Posterior cingulate gyrus (tissue), 11 donors: ENCODE data around the gene STRBP.
"Not testable (repeated sequence)": the region's sequence is repeated elsewhere in the genome, so short reads cannot be mapped to it uniquely, and the experiment has no call there.

Source experiments
- DNase-seq, 10 donors: peaks; one replicate each; pipeline versions ENCODE4 v3.0.0 to v3.0.0-alpha.2; 2020 to 2021; ENCODE audit warnings: mixed read lengths in 3 of 10
- intact Hi-C: fragments of 100-400 bp; cut with DNase I; formaldehyde crosslinking; loops from one replicate; pipeline ENCODE4 v1.15.1; 2023

STRBP gene

GRCh38 chr9:123201083-123201482, 67.3 kb downstream of the STRBP start:
- intact Hi-C loops, result no loop called here
- no peak for DNase-seq

DNA sequence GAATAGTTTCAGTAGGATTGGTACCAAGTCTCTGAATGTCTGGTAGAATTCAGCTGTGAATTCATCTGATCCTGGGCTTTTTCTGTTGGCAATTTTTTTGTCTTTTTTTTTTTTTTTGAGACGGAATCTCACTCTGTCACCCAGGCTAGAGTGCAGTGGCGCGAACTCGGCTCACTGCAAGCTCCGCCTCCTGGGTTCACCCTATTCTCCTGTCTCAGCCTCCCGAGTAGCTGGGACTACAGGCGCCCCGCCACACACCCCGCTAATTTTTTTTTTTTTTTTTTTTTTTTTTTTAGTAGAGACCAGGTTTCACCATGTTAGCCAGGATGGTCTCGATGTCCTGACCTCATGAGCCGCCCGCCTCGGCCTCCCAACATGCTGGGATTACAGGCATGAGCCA, 67.9 kb downstream of the STRBP start:
- intact Hi-C loops, DNase-seq: not testable (repeated sequence)

- intact Hi-C loops, result no loop called here
Observed at GRCh38 chr9:123196124-123196523, 72.3 kb downstream of the STRBP start.

GRCh38 chr9:123194023-123194422, 74.4 kb downstream of the STRBP start:
- DNase-seq, result no peak
- intact Hi-C loops, result no loop called here

More at GRCh38 chr9:123196124-123196523, 72.3 kb downstream of the STRBP start:
- DNase-seq, result no peak

GRCh38 chr9:123191680-123192079, 76.7 kb downstream of the STRBP start:
- intact Hi-C loops, result no loop called here
- no peak for DNase-seq

DNA sequence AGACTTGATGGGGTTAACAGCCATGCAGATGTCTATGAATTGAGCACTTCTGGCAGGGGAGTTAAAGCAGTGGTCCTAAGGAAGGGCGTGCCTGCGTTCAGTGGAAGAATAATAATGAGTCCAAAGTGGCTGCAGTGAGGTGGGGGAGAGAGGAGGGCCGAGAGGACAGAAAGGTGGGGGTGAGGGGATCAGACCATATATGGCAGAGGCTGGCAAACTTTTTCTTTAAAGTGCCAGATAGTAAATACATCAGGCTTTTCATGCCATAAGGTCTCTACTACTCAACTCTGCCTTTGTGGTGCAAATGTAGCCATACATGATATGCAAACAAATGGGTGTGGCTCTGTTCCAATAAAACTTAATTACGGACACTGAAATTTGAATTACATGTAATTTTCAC, 77.1 kb downstream of the STRBP start:
- no peak for DNase-seq
- intact Hi-C loops, result no loop called here

GRCh38 chr9:123187131-123187530, 81.3 kb downstream of the STRBP start:
- intact Hi-C loops, result no loop called here
- DNase-seq, result no peak

DNA sequence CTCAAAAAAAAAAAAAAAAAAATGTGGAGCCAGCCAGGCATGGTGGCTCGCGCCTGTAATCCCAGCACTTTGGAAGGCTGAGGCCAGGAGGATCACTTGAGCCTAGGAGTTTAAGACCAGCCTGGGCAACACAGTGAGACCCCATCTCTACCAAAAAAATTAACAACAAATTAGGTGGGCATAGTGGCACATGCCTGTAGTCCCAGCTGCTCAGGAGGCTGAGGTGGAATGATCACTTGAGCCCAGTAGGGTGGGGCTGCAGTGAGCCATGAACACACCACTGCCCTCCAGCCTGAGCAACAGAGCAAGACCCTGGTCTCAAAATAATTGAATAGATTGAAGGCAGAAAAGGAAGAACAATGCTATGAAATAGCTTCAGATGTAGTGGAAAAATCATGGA, 82.4 kb downstream of the STRBP start:
- intact Hi-C loops, DNase-seq: not testable (repeated sequence)

DNA sequence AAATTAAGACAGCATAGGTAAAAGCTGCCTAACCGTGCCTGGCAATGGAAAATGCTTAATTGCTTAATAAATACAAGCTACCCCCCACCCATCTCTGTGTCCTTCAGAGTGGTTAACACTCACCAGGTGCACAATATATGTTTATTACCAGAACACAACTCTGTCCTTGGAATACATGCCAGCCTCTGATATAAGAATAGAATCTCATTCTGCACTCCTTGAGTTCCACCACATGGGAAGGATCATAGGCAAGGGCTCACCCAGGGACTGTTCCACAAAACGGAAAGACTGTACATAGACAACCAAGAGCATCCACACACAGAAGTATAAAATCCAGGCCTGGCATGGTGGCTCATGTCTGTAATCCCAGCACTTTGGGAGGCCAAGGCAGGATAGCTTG, 91.4 kb downstream of the STRBP start:
- DNase-seq, result no peak
- intact Hi-C loops, result no loop called here

DNA sequence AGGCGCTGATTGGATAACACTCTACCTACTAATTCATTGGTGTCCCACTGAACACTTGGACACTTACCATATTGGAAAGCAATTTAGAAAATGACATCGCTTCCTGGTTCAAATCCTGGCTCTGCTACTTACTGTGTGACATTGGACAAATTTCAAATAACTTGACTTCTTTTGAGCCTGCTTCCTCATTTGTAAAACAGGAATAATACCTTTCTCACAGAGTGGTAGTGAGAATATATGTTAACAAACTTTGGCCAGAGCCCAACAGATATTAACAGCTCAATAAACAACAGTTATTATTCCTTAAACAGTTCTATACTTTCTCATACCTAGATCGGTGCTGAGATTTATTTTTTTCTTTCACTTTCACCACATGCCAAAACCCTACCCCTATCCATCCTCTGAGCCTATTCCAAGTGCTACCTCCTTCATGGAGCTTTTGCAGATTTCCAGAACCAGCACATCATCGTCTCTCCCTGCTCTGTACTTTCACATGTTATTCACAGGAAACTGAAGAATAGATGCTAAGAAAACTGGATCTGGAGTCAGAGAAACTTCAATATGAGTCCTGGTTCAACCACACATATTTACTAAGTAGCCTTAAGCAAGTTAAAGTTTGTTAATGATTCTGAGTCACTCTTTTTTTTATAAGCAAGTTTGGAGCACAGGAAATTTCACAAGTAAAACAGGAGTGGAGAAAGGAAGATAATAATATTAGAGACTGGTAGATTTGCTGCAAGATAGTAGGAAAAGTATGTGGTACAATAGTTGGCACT, 92.3 kb downstream of the STRBP start:
- intact Hi-C loops, result no loop called here
- no peak for DNase-seq

GRCh38 chr9:123174887-123175518, 93.4 kb downstream of the STRBP start:
- intact Hi-C loops, result no loop called here
- no peak for DNase-seq

- intact Hi-C loops, result no loop called here
- DNase-seq, result no peak
Observed at GRCh38 chr9:123174079-123174478, 94.3 kb downstream of the STRBP start.

DNA sequence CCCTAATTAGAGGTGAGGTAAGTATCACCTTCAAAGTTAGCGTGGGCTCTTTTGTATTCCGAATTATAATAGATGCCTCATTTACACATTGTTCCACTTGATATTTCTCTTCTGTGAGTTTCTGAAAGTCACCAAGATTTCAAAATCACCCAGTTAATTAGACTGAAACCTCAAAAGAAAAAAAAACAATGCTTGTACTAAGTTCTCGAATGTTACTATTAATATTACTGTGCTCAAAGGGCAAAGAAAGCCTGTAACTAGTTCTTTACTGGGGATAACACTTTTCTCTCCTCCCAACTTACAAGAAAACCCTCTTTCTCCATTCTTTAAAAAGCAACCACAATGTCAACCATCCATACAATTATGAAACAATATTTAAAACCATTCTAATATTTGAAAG, 98.5 kb downstream of the STRBP start:
- intact Hi-C loops, result no loop called here

DNA sequence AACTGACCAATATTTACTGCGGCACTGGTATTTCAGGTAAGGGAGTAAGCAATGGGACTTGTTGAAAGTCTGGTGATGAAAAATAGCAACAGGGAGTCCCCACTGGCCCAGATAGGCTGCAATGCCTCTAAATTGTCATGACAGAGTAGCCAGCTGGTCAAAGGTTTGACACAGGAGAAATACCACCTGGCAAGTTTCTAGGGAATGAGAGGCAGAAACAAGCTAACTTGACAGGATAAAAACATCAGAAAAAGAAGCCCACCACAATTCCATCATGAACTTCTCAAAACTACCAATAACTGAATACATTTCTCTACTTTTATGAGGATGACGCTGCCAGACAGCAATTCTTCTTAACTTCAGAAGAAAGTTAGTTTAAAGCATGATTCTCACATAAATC, 99.8 kb downstream of the STRBP start:
- no peak for DNase-seq
- intact Hi-C loops, result no loop called here

More for the DNA sequence above, 98.5 kb downstream of the STRBP start:
- DNase-seq, result no peak

DNA sequence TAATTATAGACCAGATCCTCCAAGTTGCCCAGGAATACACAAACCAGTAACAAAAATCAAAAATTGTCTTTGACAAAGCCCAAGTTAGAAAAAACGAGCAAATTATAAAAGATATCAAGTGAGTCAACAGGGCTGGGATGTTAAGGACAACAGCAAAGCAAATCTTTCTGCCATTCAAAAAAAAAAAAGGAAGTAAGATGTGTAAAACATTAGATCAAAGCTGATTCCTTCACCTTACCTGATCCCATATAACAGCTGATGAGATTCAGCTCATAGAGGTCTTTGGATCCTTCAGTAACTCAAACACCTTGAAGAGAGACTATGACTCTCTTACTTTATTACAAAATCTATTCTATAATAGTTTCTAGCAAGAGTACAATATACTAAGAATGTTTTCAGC, 100.9 kb downstream of the STRBP start:
- DNase-seq, result no peak
- intact Hi-C loops, result no loop called here

GRCh38 chr9:123165813-123166212, 102.6 kb downstream of the STRBP start:
- intact Hi-C loops, result no loop called here
- DNase-seq, result no peak

DNA sequence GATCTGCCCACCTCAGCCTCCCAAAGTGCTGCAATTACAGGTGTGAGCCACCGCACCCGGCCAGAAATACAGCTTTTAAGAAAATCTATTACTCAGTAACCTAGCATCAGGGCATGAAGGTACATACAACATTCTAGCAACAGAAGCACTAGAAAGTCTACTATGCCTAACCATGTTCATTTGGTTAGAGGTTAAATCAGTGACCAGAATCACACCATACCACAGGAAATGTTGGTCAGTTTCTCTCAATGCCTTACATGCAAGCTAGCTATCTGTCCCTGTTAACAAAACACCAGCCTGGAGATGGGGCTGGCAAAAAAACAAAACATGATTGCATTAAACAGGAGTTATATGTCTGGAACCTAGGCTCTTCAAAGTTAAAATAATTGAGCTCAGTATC, 104.1 kb downstream of the STRBP start:
- DNase-seq, result no peak
- intact Hi-C loops, result no loop called here

DNA sequence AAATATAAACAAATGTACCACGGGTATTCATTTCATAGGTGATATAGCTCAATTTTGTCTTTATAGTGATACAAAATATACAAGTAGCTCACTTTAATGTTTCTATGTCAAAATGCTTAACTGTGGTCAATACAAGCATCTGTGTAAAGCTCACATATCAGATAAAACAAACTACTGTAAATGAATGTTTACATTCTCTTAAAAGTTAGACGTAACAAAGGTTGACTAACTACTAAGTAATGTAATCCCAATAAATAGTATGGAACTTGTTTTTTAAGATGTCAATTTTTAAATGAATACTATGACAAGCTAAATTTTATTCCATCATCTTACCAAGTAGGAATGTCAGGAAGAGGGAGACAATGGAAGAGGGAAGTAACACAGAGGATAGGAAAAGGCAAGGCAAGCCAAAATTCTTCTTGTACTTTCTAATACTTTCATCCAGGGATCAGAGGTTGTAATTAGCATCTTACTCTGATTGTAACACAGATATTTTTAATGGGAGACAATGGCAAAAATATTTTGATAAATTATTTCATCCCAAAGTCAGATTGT, 105.5 kb downstream of the STRBP start:
- no peak for DNase-seq
- intact Hi-C loops, result no loop called here

GRCh38 chr9:123162360-123162759, 106.0 kb downstream of the STRBP start:
- no peak for DNase-seq
- intact Hi-C loops, result no loop called here

GRCh38 chr9:123157221-123157620, 111.2 kb downstream of the STRBP start:
- no peak for DNase-seq
- intact Hi-C loops, result no loop called here

DNA sequence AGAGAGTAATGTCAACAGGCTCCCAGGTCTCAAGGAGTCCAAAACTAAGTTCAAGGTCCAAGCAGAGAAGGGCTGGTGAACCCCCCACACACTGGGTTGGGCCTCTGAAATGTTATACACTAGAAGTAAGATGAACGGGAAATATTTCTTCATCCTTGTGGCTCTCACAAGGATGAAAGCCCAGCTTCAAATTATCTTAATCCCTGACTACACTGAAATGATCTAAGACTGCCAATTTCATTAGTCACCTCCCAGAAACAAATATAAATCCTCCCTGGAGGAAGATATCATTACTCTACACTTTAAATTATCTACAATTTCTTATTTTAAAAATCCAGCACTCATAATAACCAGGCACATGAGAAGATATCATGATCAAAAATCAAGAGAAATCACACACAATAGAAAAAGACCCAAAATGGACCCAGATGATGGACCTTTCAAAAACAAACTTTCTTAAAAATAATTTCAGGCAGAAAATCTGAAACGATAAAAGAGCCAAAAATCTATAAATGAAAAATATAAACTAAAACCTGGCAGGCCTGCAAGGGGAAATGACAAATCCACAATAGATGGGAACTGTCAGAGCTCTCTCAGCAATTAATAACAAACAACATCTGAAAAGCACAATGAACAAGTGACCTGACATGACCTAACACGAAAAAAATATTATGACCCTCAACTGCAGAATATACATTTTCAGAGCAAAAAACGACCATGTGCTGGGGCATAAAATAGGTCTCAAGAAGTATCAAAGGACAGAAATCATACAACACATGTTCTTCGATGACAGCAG, 117.5 kb downstream of the STRBP start:
- intact Hi-C loops, result no loop called here
- no peak for DNase-seq
